IPS DF 4.7 (cell line): Measurements from ENCODE around the gene ULBP2.
"Not testable (repeated sequence)": the region's sequence is repeated elsewhere in the genome, so short reads cannot be mapped to it uniquely, and the experiment has no call there.

Source experiments
- DNase-seq: peaks from one replicate; pipeline ENCODE4 v3.0.0-alpha.2; 2013; ENCODE audit warnings: low spot score; ENCODE audit errors: extremely low read depth

ULBP2 gene

GRCh38 chr6:149925974-149926777 is 15.6 kb upstream of the ULBP2 start:
- no peak for DNase-seq

DNA sequence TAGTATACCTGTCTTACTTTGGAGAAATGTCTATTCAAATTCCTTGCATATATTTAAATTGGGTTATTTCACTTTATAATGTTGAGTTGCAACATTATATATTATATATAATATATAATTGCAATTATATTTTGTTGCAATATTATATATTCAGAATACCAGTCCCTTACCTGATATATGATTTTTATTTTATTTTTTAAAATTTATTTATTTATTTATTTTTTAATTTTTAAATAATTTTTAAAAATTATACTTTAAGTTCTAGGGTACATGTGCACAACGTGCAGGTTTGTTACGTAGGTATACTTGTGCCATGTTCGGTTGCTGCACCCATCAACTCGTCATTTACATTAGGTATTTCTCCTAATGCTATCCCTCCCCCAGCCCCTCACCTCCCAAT is 14.8 kb upstream of the ULBP2 start:
- not testable (repeated sequence) for DNase-seq

DNA sequence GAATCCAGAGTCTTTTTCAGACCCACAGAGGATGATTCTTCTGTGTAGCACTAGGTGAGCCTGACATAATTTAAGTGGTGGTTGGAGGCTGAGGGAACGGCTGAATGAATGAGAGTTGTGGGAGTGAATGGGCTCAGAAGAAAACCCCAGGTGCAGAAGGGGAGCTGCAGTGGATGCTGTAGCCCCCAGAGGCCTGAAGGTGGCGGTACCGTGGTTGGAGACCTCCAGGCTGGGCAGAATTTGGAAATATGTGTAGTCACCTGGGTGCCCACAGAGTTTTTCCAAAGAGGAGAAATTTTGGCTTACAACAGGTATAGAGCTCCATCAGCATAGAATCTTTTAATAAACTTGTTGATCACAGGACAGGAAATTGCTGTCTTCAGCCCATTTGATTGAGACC is 12.4 kb upstream of the ULBP2 start:
- DNase-seq: no peak

- DNase-seq: no peak
Measured at GRCh38 chr6:149931501-149931900, 10.3 kb upstream of the ULBP2 start.

DNA sequence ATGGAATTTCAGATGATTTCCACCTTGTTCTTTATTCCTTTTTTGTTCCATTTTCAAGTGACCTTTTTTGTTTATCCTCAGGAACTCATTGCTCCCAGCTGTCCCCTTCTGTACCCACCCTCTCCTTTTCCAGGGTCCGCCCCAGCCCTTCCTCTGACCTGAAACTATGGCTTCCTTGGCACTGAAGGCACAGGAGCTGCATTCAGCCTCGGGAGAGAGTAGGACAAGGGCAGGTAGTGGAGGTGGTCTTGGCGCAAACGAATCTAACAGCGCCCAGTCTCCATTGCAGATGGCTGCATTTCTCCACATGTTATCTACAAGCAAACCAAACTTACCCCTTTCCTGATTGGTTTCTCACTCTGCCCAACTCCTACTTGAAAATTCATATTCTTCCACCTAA is 8.8 kb upstream of the ULBP2 start:
- DNase-seq: no peak

DNA sequence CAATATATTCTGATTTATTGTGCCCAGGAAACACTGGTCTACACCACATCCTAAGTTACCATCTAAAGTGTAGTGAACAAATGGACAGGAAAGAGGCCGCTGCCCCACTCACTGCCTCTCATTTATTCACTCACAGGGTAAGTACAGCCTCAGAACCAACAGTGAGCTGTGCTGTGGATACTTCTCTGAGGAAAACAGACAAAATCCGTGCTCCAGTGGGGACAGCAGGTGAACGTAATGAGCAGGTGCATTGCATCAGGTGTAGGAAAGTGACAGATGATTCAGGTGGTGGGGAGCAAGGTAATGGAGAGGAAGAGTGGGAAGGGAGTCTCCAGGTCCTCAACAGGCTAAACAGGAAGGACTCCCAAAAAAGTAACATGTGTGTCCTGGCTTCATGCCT is 8.4 kb upstream of the ULBP2 start:
- DNase-seq: no peak

DNA sequence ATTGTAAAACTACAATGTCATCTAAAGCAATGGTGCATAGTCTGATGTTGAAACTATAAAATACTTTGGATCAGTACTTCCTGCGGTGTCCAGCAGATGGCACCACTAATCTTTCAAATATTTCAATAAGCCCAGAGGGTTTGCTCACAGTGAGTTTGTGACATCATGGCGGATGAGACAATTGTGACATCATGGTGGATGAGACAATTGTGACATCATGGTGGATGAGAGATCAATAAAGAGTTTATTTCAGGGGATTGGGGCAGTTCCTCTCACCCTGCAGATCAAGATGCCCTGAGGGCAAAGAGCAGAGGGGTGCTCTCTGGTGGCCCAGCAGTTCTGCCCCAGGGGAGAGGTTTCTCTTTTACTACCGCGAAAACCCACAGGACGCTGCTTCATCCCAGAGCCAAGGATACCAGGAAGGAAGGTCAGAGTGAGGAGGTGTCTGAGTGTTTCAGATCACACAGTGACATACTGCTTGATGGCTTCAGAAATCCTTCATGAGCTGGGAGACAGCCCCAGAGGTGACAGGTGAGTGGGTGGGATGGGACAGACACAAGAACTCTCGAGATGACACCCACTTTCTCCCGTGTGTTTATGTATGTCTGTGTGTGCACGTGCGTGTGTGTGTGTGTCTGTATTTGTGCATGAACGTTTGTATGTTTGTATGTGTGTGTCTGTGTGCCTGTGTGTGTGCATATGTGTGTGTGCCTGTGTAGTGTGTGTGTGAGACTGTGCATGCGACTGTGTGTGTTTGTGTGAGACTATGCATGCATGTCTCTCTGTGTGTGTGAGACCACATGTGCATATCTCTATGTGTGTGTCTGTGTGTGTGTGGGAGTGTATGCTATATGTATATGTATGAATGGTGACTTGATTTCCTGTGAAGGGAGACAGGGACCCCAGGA is 7.3 kb upstream of the ULBP2 start:
- no peak for DNase-seq

DNA sequence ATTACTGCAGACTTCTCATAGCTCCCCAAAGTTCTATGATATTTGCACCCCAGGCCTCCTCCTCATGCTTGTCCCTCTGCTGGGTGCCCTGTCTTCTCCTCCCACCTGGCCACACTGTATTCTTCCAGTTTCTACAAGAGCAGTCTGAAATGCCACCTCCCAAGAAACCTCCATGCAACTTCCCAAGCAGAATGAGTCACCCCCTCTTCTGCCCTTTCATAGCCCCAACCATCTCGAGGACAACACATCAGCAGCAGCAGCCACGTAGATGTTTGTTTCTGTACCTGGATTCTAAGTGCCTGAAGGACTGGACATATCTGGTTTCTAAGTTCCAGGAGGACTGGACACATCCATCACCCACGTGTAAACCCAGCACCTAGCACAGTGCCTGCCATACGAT is 6.6 kb upstream of the ULBP2 start:
- DNase-seq: no peak

DNA sequence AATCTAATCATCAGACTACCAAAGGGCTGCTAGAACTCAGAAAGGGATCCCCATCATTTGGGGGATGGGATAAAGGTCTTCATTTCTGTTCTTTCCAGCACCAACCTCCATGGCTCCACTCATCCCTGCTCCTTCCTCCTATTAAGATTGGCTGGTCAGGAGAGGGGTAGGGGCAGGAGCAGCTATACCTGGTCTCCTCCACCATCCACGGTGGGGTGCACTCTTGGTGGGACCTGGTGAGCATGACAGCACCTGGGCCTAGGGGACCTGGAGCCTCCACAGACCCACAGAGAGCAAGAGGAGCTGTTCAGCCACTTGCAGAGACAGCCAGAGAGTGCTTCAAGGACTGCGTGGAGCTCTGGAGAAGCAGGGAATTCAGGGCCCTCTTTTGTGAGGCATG is 6.1 kb upstream of the ULBP2 start:
- no peak for DNase-seq

- no peak for DNase-seq
Measured at GRCh38 chr6:149936743-149937142, 5.1 kb upstream of the ULBP2 start.

- DNase-seq: not testable (repeated sequence)
Measured at GRCh38 chr6:149938013-149938570, 3.7 kb upstream of the ULBP2 start.

DNA sequence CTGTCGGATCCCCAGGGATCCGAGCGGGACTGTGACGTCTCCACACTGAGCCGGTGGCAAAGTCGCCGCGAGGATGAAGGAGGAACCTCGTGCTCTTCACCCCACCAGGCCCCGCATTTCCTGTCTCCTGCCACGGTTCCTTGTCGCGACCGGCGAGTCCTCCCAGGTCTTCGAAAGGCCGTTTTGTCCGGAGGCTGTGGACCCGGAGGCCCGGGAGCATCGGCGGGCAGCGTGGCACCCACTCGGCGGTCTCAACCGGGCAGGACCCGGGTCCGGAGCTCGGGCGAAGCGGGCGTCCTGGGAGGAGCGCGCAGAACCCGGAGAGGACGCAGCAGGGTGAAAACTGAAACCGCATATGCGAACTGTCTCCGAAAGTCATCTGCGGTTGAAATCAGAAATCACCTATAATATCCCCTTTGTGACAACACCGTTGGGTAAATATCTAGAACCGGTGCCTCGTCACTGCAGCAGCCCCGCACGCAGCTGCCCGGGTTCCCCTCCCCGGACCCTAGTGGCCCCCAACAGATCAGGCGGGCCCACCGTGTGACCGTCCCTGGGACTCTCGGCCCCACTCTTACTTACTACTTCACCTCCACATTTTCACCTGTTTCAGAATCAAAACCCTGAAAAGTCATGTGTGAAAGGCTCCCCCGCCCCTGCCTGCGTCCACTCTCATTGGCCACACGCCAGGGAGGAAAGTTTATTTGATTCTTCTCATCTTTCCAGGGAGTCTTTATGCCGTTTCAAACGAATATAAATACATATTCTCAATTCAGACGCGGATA is 3.1 kb upstream of the ULBP2 start:
- DNase-seq: no peak

- no peak for DNase-seq
Measured at GRCh38 chr6:149939356-149939648, 2.5 kb upstream of the ULBP2 start.

DNA sequence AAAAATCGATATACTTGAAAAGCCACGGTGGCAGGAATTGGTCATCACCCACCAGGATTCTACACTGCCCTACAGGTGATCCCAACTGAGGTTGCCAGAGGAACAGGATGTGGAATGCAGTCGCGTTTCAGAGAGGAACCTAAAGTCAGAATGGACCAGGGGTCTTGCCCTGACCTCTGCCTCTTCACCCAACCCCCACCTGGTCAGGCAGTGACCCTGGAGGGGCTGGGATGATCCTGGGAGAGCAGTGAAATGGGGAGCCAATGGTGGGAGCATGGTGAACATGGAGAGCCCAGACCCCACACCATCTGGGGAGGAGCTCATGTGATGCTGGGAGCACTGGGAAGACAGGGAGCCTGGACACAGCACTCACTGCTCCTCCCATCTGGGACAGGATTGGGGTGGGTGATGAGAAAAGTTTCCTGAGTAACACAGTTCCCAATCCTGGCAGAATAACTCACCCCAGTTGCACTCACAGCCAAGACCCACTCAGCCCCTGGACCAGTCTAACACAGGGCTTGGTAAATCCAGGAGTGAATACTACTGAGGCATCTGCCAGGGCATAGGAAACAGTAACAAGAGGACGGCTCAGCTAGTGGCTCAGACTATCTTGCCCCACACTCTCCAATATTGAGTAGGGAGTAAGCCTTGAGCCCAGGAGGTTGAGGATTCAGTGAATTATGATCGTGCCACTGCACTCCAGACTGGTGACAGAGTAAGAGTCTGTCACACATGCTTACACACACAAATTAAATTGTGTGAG is 1.7 kb upstream of the ULBP2 start:
- DNase-seq: no peak

DNA sequence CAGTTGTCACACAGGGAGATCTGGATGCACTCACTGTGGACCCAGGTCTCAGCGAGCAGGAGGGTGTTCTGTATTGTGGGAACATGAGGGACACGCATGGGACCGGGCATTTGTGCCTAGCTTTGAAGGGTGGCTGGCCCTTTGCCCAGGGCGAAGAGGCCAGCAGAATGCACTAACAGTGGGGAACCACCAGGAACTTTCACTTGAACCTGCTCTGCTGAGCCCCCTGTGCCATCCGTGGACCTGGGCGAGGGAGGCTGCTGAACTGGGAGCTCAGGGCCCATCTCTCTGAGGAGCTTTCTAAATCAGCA is 1.2 kb upstream of the ULBP2 start:
- no peak for DNase-seq

DNA sequence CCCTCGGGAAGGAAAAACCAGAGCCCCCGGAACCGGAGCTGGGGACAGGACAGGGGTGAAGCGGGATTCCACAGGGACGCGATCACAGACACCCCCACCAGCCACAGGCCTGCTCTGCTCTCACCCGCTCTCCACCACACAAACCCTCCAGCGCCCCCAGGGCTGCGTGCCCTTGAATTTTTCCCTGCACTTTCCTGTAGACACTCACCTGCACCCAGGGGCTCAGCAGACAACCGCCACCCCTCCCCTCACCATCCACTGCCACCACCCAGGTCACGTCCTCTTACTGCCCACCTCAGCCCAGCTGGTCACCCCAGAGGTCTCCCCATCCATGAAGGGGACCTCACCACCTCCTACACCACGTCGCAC is 631 bp downstream of the ULBP2 start:
- no peak for DNase-seq

DNA sequence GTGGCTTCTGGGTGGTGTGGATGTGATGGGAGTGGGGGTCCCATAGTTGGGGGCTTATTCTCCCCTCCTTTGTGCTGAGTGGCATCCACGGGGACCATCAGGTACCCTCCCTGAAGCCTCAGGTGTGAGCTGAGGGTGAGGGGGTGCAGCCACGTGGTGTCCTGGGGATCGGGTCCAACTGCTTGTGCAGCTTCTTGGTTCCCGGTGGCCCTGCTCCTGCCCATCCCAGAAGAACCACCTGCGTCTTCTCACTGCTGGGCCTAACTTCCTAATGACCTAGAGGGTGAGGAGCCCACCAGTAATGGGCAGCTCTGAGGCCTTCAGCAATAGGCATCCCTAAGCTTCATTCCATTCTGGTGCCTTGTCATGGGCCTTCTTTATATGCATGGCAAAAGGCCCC is 1.5 kb downstream of the ULBP2 start:
- not testable (repeated sequence) for DNase-seq

DNA sequence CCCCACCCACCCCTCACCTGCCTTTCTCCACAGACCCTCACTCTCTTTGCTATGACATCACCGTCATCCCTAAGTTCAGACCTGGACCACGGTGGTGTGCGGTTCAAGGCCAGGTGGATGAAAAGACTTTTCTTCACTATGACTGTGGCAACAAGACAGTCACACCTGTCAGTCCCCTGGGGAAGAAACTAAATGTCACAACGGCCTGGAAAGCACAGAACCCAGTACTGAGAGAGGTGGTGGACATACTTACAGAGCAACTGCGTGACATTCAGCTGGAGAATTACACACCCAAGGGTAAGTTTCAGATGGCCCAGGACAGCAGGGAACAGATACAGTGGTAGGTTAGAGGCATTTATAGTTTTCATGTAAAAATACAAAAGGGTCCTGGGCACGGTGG is 3.5 kb downstream of the ULBP2 start:
- DNase-seq: not testable (repeated sequence)

DNA sequence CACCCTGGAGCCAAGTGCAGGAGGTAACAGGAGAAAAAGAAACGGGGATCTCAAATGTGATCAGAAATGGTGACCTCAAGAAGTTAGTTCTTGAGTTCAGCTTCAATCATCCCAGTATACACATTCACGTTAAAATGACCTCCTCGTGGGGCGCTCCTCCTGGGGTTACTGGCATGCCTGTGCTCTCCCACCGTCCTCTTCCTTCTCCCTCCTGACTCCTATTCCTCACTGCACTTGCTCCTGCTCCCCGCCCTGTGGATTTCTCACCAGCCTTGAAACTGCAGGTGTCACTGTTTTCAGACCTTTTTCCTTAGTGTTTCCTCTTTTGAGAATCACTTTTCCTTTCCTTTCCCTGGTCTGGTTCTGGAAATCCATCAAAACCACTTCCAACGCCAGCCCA is 4.8 kb downstream of the ULBP2 start:
- DNase-seq: not testable (repeated sequence)

DNA sequence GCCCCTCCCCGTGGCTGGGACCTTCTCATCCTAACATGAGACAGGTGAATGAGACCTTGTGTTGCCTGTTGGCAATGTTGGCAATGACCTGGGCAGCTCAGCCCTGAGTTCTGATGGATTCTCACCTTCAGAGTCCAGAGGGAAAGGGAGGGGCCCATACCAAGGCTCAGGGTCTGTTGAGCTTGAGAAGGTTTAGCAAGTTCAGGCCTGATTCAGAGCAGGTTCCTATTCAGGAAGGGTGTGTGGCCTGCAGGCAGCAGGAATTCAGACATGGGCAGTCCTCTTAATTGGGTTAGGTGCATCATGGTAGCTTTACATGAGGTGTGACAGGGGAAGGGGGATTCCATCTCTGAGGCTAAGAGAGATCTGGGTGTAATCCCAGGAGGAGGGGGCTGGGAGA is 5.7 kb downstream of the ULBP2 start:
- DNase-seq: not testable (repeated sequence)

DNA sequence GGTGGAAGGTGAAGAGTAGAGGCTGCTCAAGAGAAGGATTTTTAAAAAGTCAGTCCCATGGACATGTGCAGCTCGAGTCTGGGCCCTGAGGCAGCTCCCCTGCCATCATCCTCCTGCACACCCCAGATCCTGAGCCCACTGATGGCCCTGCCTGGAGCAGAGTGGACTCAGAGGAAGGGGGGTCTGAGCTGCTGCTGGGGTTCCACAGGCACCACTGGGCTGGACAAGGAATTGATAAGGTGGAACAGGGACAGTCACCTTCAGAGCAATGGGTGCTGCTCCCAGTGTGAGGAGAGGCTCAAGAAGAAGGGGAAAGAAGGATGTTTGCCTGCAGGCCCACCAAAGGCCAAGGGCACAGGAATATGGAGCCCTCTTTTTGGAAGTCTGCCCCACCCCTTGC is 6.2 kb downstream of the ULBP2 start:
- DNase-seq: no peak
